GM12878 (cell line): ENCODE measurements around the gene DDX19B. TPM values are rescaled to one million over a fixed set of nuclear protein-coding genes. Genes with fewer than 3 reads are reported as not detected.

Experiments
- ATAC-seq: fragments of 200-7000 bp; cut with Tn5 transposase; 3 replicates; pipeline ENCODE4 v1.9.1; 2020; ENCODE audit warnings: mild to moderate bottlenecking, moderate library complexity
- BruUV-seq: library from RNA; stranded (reverse); fragments of 400-500 nt; replicated peaks from 2 replicates; lab custom pipeline; 2021; lab: Mats Ljungman, UMichigan
- CTCF ChIA-PET: fragments of 300-600 bp; sonication (Branson Sonifier 250); formaldehyde crosslinking; extraction: SDS; loops from one replicate; lab custom pipeline; 2021; ENCODE audit warnings: inconsistent platforms; lab: Yijun Ruan, JAX
- POLR2A ChIA-PET: fragments of 350-600 bp; formaldehyde crosslinking; extraction: SDS; loops from one replicate; lab custom pipeline; 2021; ENCODE audit warnings: inconsistent platforms; lab: Charles Lee
- RAD21 ChIA-PET: fragments of 300-600 bp; sonication (Branson Sonifier 250); formaldehyde crosslinking; loops from one replicate; lab custom pipeline; 2023; ENCODE audit warnings: antibody characterized with exemption; ENCODE audit not compliant: unreplicated experiment; lab: Charles Lee
- SMC1A ChIA-PET: fragments of 300-600 bp; sonication (Branson Sonifier 250); formaldehyde crosslinking; loops from one replicate; lab custom pipeline; 2023; ENCODE audit not compliant: unreplicated experiment, uncharacterized antibody; lab: Charles Lee
- DNase-seq: peaks from one replicate; pipeline ENCODE4 v3.0.0-alpha.2; 2011; ENCODE audit warnings: low read depth, low spot score
- FAIRE-seq: peaks from 3 replicates; lab custom pipeline; 2011; peaks lifted over from hg19 to GRCh38; lab: Jason Lieb, UNC
- H2AFZ ChIP-seq: 2 replicates; pipeline ENCODE4 v1.6.0; 2011; ENCODE audit warnings: low read depth, low read length, control low read depth; ENCODE audit not compliant: control insufficient read depth
- H3K27ac ChIP-seq: 2 replicates; pipeline ENCODE4 v1.5.1; 2011; ENCODE audit warnings: control low read depth; ENCODE audit not compliant: control insufficient read depth, insufficient read depth
- H3K27me3 ChIP-seq, 2 experiments: replicated peaks in 1 of 2; 2 replicates each; pipeline versions ENCODE4 v1.6.0 to v1.6.1; 2011; ENCODE audit warnings: low read length in 1 of 2; ENCODE audit not compliant: control insufficient read depth in 2 of 2, insufficient read depth in 2 of 2
- H3K36me3 ChIP-seq, 2 experiments: 2 replicates each; pipeline ENCODE4 v1.5.1; 2011; ENCODE audit warnings: low read length in 1 of 2; ENCODE audit not compliant: control insufficient read depth in 2 of 2, insufficient read depth in 2 of 2
- H3K4me1 ChIP-seq: 2 replicates; pipeline ENCODE4 v1.6.1; 2011; ENCODE audit warnings: mild to moderate bottlenecking, low read length, moderate library complexity, mixed read lengths; ENCODE audit not compliant: control insufficient read depth, insufficient read depth
- H3K4me2 ChIP-seq: 2 replicates; pipeline ENCODE4 v1.6.0; 2011; ENCODE audit warnings: control low read depth; ENCODE audit not compliant: control insufficient read depth, insufficient read depth
- H3K4me3 ChIP-seq: fragments of 200-600 bp; sonication (generic); 2 replicates; pipeline ENCODE4 v1.5.1; 2016
- H3K79me2 ChIP-seq: 2 replicates; pipeline ENCODE4 v1.6.0; 2011; ENCODE audit warnings: low read length; ENCODE audit not compliant: control insufficient read depth, insufficient read depth
- H3K9ac ChIP-seq: 2 replicates; pipeline ENCODE4 v1.8.0; 2011; ENCODE audit warnings: low read length, control low read depth, mixed read lengths; ENCODE audit not compliant: control insufficient read depth, insufficient read depth
- H3K9me3 ChIP-seq: replicated peaks from 3 replicates; pipeline ENCODE4 v1.5.1; 2011; ENCODE audit warnings: mild to moderate bottlenecking, low read length; ENCODE audit not compliant: control insufficient read depth, insufficient read depth
- H4K20me1 ChIP-seq: 2 replicates; pipeline ENCODE4 v1.6.0; 2011; ENCODE audit not compliant: control insufficient read depth, insufficient read depth
- DPF2 ChIP-seq: fragments of 450-650 bp; IDR thresholded peaks from 2 replicates; pipeline ENCODE4 v1.6.1; 2017; ENCODE audit warnings: mild to moderate bottlenecking
- ESRRA ChIP-seq: IDR thresholded peaks from 2 replicates; pipeline ENCODE4 v1.6.1; 2012; ENCODE audit warnings: mild to moderate bottlenecking, low read length, improper control_type of control experiment
- FOS ChIP-seq: IDR thresholded peaks from 3 replicates; pipeline ENCODE4 v1.6.1; 2011; ENCODE audit warnings: borderline replicate concordance; ENCODE audit not compliant: insufficient read length; ENCODE audit errors: extremely low read depth
- IRF4 ChIP-seq: IDR thresholded peaks from 2 replicates; pipeline ENCODE4 v1.6.1; 2011; ENCODE audit warnings: low read depth, low read length
- RELB ChIP-seq: fragments of 450-650 bp; IDR thresholded peaks from 2 replicates; pipeline ENCODE4 v1.6.1; 2017; ENCODE audit warnings: low read depth, mild to moderate bottlenecking, moderate library complexity
- RFX5 ChIP-seq: IDR thresholded peaks from 2 replicates; pipeline ENCODE4 v1.6.1; 2011; ENCODE audit warnings: low read depth, low read length, improper control_type of control experiment
- SPI1 ChIP-seq: IDR thresholded peaks from 2 replicates; pipeline ENCODE4 v1.6.1; 2011; ENCODE audit warnings: low read depth, mild to moderate bottlenecking, low read length, moderate library complexity, borderline replicate concordance; ENCODE audit not compliant: insufficient read depth
- WGBS: methylation state at CpG from one replicate; pipeline ENCODE4 v1.1.6; 2016; ENCODE audit warnings: low lambda C conversion rate; ENCODE audit not compliant: insufficient replicate concordance, insufficient coverage; ENCODE audit errors: missing lambda C conversion rate; 5-methylcytosine and 5-hydroxymethylcytosine counted together
- in situ Hi-C: fragments of 300-500 bp; cut with MboI; formaldehyde crosslinking; loops from 9 replicates; pipeline ENCODE4 v1.14.3; 2018; ENCODE audit warnings: mixed read lengths
- intact Hi-C: fragments of 100-400 bp; cut with micrococcal nuclease; formaldehyde crosslinking; loops from one replicate; pipeline ENCODE4 v1.14.2; 2022; ENCODE audit not compliant: unreplicated experiment
- polyA plus RNA-seq, 11 experiments: library from polyadenylated mRNA; depleted of rRNA in 4 of 11; unstranded in 6 of 11; stranded (reverse) in 5 of 11; fragments of >200 nt; fragmentation: Nextera tagmentation in 4 of 11; fragmentation: Illumina TruSeq in 1 of 11; extraction: Ambion mirVana in 4 of 11; extraction: Trizol in 1 of 11; gene quantifications; 1 replicate in 1 of 11; 2 replicates in 10 of 11; pipeline versions ENCODE4 v1.2.1 to v1.2.3, GENCODE V29; 2011 to 2016; ENCODE audit warnings: inconsistent platforms in 2 of 11, missing spikeins in 2 of 11, low read depth in 1 of 11
- total RNA-seq, 4 experiments: library from RNA; depleted of rRNA in 3 of 4; stranded (reverse); fragments of >200 nt in 3 of 4; fragmentation: Illumina TruSeq in 1 of 4; extraction: Trizol in 1 of 4; gene quantifications; 2 replicates each; pipeline versions ENCODE4 v1.2.1 to v1.2.3, GENCODE V29; 2013 to 2021
- TF ChIP-seq, protein P1 (sequence below): fragments of 450-650 bp; conservative IDR thresholded peaks from 2 replicates; pipeline ENCODE4 v1.6.1; 2017; ENCODE audit warnings: mild to moderate bottlenecking, moderate library complexity
- TF ChIP-seq, protein P2 (sequence below): IDR thresholded peaks from 2 replicates; pipeline ENCODE4 v1.6.1; 2012; ENCODE audit warnings: low read depth, low read length, improper control_type of control experiment
- TF ChIP-seq, protein P3 (sequence below): IDR thresholded peaks from 2 replicates; pipeline ENCODE4 v1.6.1; 2012; ENCODE audit warnings: low read length, inconsistent platforms
- TF ChIP-seq, protein P4 (sequence below): IDR thresholded peaks from 2 replicates; pipeline ENCODE4 v1.6.1; 2012; ENCODE audit warnings: mild to moderate bottlenecking, low read depth, low read length
- TF ChIP-seq, protein P5 (sequence below): IDR thresholded peaks from 2 replicates; pipeline ENCODE4 v1.6.1; 2011; ENCODE audit warnings: borderline replicate concordance, low read depth, mild to moderate bottlenecking, moderate library complexity, low read length; ENCODE audit not compliant: insufficient read depth, poor library complexity, severe bottlenecking

The DDX19B gene
- total and polyA plus RNA-seq, 10 of the 15 experiments (the other 5 are each of a cell fraction or from before 2014, with no cell fraction given) = 14.1 to 69.1 (median 42.5) TPM

GRCh38 chr16:70258946-70259345, 40.0 kb upstream of the DDX19B start:
- in situ Hi-C loops (no loop called here), intact Hi-C loops (loop anchor here (10.0 kb wide), 1 partner anchor 94 kb away; no protein-coding TSS in a partner anchor)
- no peaks in the 10 kb centered on the region for H3K4me1 ChIP-seq
- peaks cover 33 to 39% of the 10 kb centered on the region in 2 experiments for H3K36me3 ChIP-seq
- no peaks in the 10 kb centered on the region for H3K27me3 ChIP-seq
- RAD21 ChIA-PET = no interaction called here
- BruUV-seq = no TSS peak
- DNase-seq (no peak), FAIRE-seq (no peak), ATAC-seq (no peak)
- H3K9me3 ChIP-seq = no peaks in the 10 kb centered on the region
- H3K4me2 ChIP-seq = no peak overlapping the region
- WGBS = 97% methylated on average over 10 of the region's 10 CpGs
- no peak overlapping the region for H3K9ac ChIP-seq
- H3K4me3 ChIP-seq = no peak overlapping the region
- H4K20me1 ChIP-seq = no peaks in the 10 kb centered on the region
- POLR2A ChIA-PET = no interaction called here
- no peak overlapping the region for H3K27ac ChIP-seq
- CTCF ChIA-PET = interaction anchor here (2.2 kb wide), 1 partner anchor 8 kb away, joined by 8 read pairs; no protein-coding TSS in a partner anchor
- H2AFZ ChIP-seq = no peak overlapping the region
- SMC1A ChIA-PET = no interaction called here
- H3K79me2 ChIP-seq = no peaks in the 10 kb centered on the region
- TF ChIP-seq ESRRA (no peak), DPF2 (no peak), FOS (no peak), RFX5 (no peak), SPI1 (no peak), IRF4 (no peak), RELB (no peak)
- TF ChIP-seq, protein P1, sequence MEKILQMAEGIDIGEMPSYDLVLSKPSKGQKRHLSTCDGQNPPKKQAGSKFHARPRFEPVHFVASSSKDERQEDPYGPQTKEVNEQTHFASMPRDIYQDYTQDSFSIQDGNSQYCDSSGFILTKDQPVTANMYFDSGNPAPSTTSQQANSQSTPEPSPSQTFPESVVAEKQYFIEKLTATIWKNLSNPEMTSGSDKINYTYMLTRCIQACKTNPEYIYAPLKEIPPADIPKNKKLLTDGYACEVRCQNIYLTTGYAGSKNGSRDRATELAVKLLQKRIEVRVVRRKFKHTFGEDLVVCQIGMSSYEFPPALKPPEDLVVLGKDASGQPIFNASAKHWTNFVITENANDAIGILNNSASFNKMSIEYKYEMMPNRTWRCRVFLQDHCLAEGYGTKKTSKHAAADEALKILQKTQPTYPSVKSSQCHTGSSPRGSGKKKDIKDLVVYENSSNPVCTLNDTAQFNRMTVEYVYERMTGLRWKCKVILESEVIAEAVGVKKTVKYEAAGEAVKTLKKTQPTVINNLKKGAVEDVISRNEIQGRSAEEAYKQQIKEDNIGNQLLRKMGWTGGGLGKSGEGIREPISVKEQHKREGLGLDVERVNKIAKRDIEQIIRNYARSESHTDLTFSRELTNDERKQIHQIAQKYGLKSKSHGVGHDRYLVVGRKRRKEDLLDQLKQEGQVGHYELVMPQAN = no peak
- TF ChIP-seq, protein P2, sequence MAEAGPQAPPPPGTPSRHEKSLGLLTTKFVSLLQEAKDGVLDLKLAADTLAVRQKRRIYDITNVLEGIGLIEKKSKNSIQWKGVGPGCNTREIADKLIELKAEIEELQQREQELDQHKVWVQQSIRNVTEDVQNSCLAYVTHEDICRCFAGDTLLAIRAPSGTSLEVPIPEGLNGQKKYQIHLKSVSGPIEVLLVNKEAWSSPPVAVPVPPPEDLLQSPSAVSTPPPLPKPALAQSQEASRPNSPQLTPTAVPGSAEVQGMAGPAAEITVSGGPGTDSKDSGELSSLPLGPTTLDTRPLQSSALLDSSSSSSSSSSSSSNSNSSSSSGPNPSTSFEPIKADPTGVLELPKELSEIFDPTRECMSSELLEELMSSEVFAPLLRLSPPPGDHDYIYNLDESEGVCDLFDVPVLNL = no peak
- TF ChIP-seq, protein P3, sequence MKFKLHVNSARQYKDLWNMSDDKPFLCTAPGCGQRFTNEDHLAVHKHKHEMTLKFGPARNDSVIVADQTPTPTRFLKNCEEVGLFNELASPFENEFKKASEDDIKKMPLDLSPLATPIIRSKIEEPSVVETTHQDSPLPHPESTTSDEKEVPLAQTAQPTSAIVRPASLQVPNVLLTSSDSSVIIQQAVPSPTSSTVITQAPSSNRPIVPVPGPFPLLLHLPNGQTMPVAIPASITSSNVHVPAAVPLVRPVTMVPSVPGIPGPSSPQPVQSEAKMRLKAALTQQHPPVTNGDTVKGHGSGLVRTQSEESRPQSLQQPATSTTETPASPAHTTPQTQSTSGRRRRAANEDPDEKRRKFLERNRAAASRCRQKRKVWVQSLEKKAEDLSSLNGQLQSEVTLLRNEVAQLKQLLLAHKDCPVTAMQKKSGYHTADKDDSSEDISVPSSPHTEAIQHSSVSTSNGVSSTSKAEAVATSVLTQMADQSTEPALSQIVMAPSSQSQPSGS = no peak
- TF ChIP-seq, protein P4, sequence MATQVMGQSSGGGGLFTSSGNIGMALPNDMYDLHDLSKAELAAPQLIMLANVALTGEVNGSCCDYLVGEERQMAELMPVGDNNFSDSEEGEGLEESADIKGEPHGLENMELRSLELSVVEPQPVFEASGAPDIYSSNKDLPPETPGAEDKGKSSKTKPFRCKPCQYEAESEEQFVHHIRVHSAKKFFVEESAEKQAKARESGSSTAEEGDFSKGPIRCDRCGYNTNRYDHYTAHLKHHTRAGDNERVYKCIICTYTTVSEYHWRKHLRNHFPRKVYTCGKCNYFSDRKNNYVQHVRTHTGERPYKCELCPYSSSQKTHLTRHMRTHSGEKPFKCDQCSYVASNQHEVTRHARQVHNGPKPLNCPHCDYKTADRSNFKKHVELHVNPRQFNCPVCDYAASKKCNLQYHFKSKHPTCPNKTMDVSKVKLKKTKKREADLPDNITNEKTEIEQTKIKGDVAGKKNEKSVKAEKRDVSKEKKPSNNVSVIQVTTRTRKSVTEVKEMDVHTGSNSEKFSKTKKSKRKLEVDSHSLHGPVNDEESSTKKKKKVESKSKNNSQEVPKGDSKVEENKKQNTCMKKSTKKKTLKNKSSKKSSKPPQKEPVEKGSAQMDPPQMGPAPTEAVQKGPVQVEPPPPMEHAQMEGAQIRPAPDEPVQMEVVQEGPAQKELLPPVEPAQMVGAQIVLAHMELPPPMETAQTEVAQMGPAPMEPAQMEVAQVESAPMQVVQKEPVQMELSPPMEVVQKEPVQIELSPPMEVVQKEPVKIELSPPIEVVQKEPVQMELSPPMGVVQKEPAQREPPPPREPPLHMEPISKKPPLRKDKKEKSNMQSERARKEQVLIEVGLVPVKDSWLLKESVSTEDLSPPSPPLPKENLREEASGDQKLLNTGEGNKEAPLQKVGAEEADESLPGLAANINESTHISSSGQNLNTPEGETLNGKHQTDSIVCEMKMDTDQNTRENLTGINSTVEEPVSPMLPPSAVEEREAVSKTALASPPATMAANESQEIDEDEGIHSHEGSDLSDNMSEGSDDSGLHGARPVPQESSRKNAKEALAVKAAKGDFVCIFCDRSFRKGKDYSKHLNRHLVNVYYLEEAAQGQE = no peak
- TF ChIP-seq, protein P5, sequence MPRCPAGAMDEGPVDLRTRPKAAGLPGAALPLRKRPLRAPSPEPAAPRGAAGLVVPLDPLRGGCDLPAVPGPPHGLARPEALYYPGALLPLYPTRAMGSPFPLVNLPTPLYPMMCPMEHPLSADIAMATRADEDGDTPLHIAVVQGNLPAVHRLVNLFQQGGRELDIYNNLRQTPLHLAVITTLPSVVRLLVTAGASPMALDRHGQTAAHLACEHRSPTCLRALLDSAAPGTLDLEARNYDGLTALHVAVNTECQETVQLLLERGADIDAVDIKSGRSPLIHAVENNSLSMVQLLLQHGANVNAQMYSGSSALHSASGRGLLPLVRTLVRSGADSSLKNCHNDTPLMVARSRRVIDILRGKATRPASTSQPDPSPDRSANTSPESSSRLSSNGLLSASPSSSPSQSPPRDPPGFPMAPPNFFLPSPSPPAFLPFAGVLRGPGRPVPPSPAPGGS = no peak
